HAP-1 (cell line): ENCODE measurements around the gene CFAP58.

Experiments used
- DNase-seq, 2 experiments: peaks; one replicate each; pipeline ENCODE4 v3.0.0-alpha.2; 2016 to 2020; ENCODE audit warnings: low spot score in 2 of 2
- H3K27me3 ChIP-seq: fragments of 250-450 bp; sonication (Bioruptor Pico); 2 replicates; pipeline ENCODE4 v1.5.1; 2020; ENCODE audit warnings: low read depth, mild to moderate bottlenecking, moderate library complexity
- H3K36me3 ChIP-seq: fragments of 250-450 bp; sonication (Bioruptor Pico); replicated peaks from 2 replicates; pipeline ENCODE4 v1.5.1; 2020; ENCODE audit warnings: mild to moderate bottlenecking
- H3K4me1 ChIP-seq: fragments of 250-450 bp; sonication (Bioruptor Pico); 2 replicates; pipeline ENCODE4 v1.5.1; 2020; ENCODE audit warnings: mild to moderate bottlenecking
- H3K4me3 ChIP-seq: fragments of 250-450 bp; sonication (Bioruptor Pico); 2 replicates; pipeline ENCODE4 v1.5.1; 2020; ENCODE audit warnings: mild to moderate bottlenecking, moderate library complexity
- H3K9me3 ChIP-seq: fragments of 250-450 bp; sonication (Bioruptor Pico); 2 replicates; pipeline ENCODE4 v1.5.1; 2020; ENCODE audit warnings: mild to moderate bottlenecking, moderate library complexity
- in situ Hi-C: fragments of 300-500 bp; cut with MboI; formaldehyde crosslinking; loops from 3 replicates; pipeline ENCODE4 v1.14.3; 2020; ENCODE audit warnings: low sequenced_read_pairs, inconsistent platforms, mixed read lengths

CFAP58 gene

GRCh38 chr10:104427989-104428388, 74.4 kb downstream of the CFAP58 start:
- H3K27me3 ChIP-seq = no peaks in the 10 kb centered on the region; the same call in none of the 2 replicates
- no peaks in the 10 kb centered on the region for H3K4me1 ChIP-seq
- H3K36me3 ChIP-seq = no peaks in the 10 kb centered on the region
- DNase-seq = no peak
- H3K4me3 ChIP-seq = no peak overlapping the region
- in situ Hi-C loops = no loop called here
- H3K9me3 ChIP-seq = no peaks in the 10 kb centered on the region

- Histone ChIP-seq H3K4me3 (no peak overlapping the region), H3K27me3 (no peaks in the 10 kb centered on the region; the same call in none of the 2 replicates), H3K36me3 (no peaks in the 10 kb centered on the region), H3K4me1 (no peaks in the 10 kb centered on the region), H3K9me3 (no peaks in the 10 kb centered on the region)
- in situ Hi-C loops = no loop called here
- no peak for DNase-seq
Observed at GRCh38 chr10:104429846-104430245, 76.2 kb downstream of the CFAP58 start.

- in situ Hi-C loops = no loop called here
- no peak for DNase-seq
- no peaks in the 10 kb centered on the region for H3K9me3 ChIP-seq
- no peak overlapping the region for H3K4me3 ChIP-seq
- H3K4me1 ChIP-seq = no peaks in the 10 kb centered on the region
- no peaks in the 10 kb centered on the region; the same call in none of the 2 replicates for H3K27me3 ChIP-seq
- no peaks in the 10 kb centered on the region for H3K36me3 ChIP-seq
Observed at GRCh38 chr10:104430360-104430759, 76.7 kb downstream of the CFAP58 start.

- Histone ChIP-seq H3K9me3 (no peaks in the 10 kb centered on the region), H3K36me3 (no peaks in the 10 kb centered on the region), H3K4me1 (no peaks in the 10 kb centered on the region), H3K4me3 (no peak overlapping the region), H3K27me3 (no peaks in the 10 kb centered on the region; the same call in none of the 2 replicates)
- no peak for DNase-seq
- in situ Hi-C loops = no loop called here
Observed at GRCh38 chr10:104433669-104434068, 80.0 kb downstream of the CFAP58 start.

GRCh38 chr10:104434601-104435000, 81.0 kb downstream of the CFAP58 start:
- Histone ChIP-seq H3K27me3 (no peaks in the 10 kb centered on the region; the same call in none of the 2 replicates), H3K36me3 (no peaks in the 10 kb centered on the region), H3K4me3 (no peak overlapping the region), H3K9me3 (no peaks in the 10 kb centered on the region), H3K4me1 (no peaks in the 10 kb centered on the region)
- DNase-seq = no peak
- in situ Hi-C loops = no loop called here

- in situ Hi-C loops = no loop called here
- no peak for DNase-seq
- Histone ChIP-seq H3K36me3 (no peaks in the 10 kb centered on the region), H3K4me3 (no peak overlapping the region), H3K9me3 (no peaks in the 10 kb centered on the region), H3K27me3 (no peaks in the 10 kb centered on the region; the same call in none of the 2 replicates), H3K4me1 (no peaks in the 10 kb centered on the region)
Observed at GRCh38 chr10:104435822-104436221, 82.2 kb downstream of the CFAP58 start.

GRCh38 chr10:104437226-104437625, 83.6 kb downstream of the CFAP58 start:
- in situ Hi-C loops = no loop called here
- Histone ChIP-seq H3K4me1 (no peaks in the 10 kb centered on the region), H3K9me3 (no peaks in the 10 kb centered on the region), H3K4me3 (no peak overlapping the region), H3K36me3 (no peaks in the 10 kb centered on the region), H3K27me3 (no peaks in the 10 kb centered on the region; the same call in 1 of the 2 replicates)
- DNase-seq = no peak

- in situ Hi-C loops = no loop called here
- no peaks in the 10 kb centered on the region for H3K27me3 ChIP-seq
- DNase-seq = no peak
- no peaks in the 10 kb centered on the region for H3K36me3 ChIP-seq
- no peaks in the 10 kb centered on the region for H3K4me1 ChIP-seq
- no peaks in the 10 kb centered on the region for H3K9me3 ChIP-seq
- no peak overlapping the region for H3K4me3 ChIP-seq
Observed at GRCh38 chr10:104440221-104440620, 86.6 kb downstream of the CFAP58 start.

- DNase-seq = no peak
Observed at GRCh38 chr10:104441329-104442000, 87.8 kb downstream of the CFAP58 start.

GRCh38 chr10:104445359-104445758, 91.7 kb downstream of the CFAP58 start:
- in situ Hi-C loops = no loop called here
- Histone ChIP-seq H3K4me1 (no peaks in the 10 kb centered on the region), H3K27me3 (peaks cover 4% of the 10 kb centered on the region; the same call in 1 of the 2 replicates), H3K4me3 (no peak overlapping the region), H3K36me3 (no peaks in the 10 kb centered on the region), H3K9me3 (no peaks in the 10 kb centered on the region)
- DNase-seq = no peak

More at GRCh38 chr10:104441329-104442000, 87.8 kb downstream of the CFAP58 start:
- H3K27me3 ChIP-seq = no peaks in the 10 kb centered on the region
- no peaks in the 10 kb centered on the region for H3K4me1 ChIP-seq
- in situ Hi-C loops = no loop called here
- H3K36me3 ChIP-seq = no peaks in the 10 kb centered on the region
- H3K9me3 ChIP-seq = no peaks in the 10 kb centered on the region
- no peak overlapping the region for H3K4me3 ChIP-seq

- no peak for DNase-seq
- H3K4me1 ChIP-seq = no peaks in the 10 kb centered on the region
Observed at GRCh38 chr10:104446151-104446550, 92.5 kb downstream of the CFAP58 start.

GRCh38 chr10:104447331-104447730, 93.7 kb downstream of the CFAP58 start:
- in situ Hi-C loops = no loop called here
- DNase-seq = no peak
- Histone ChIP-seq H3K36me3 (no peaks in the 10 kb centered on the region), H3K4me3 (no peak overlapping the region), H3K9me3 (no peaks in the 10 kb centered on the region), H3K4me1 (no peaks in the 10 kb centered on the region), H3K27me3 (peaks cover 4% of the 10 kb centered on the region; the same call in 1 of the 2 replicates)

More at GRCh38 chr10:104446151-104446550, 92.5 kb downstream of the CFAP58 start:
- Histone ChIP-seq H3K36me3 (no peaks in the 10 kb centered on the region), H3K27me3 (peaks cover 4% of the 10 kb centered on the region; the same call in 1 of the 2 replicates), H3K9me3 (no peaks in the 10 kb centered on the region), H3K4me3 (no peak overlapping the region)
- in situ Hi-C loops = no loop called here

- in situ Hi-C loops = no loop called here
- no peak for DNase-seq
- peaks cover 4% of the 10 kb centered on the region; the same call in 1 of the 2 replicates for H3K27me3 ChIP-seq
- no peaks in the 10 kb centered on the region for H3K4me1 ChIP-seq
- H3K4me3 ChIP-seq = no peak overlapping the region
- H3K9me3 ChIP-seq = no peaks in the 10 kb centered on the region
- no peaks in the 10 kb centered on the region for H3K36me3 ChIP-seq
Observed at GRCh38 chr10:104447906-104448305, 94.3 kb downstream of the CFAP58 start.

GRCh38 chr10:104449391-104449790, 95.8 kb downstream of the CFAP58 start:
- peaks cover 4% of the 10 kb centered on the region; the same call in 1 of the 2 replicates for H3K27me3 ChIP-seq
- no peaks in the 10 kb centered on the region for H3K9me3 ChIP-seq
- H3K4me3 ChIP-seq = no peak overlapping the region
- in situ Hi-C loops = no loop called here
- no peaks in the 10 kb centered on the region for H3K4me1 ChIP-seq
- H3K36me3 ChIP-seq = no peaks in the 10 kb centered on the region
- no peak for DNase-seq
